HG03558 (cell line): ENCODE measurements around the gene ALMS1.
"Not testable (repeated sequence)": the region's sequence is repeated elsewhere in the genome, so short reads cannot be mapped to it uniquely, and the experiment has no call there.

Source experiments
- ATAC-seq: cut with Tn5 transposase; IDR thresholded peaks from one replicate; pipeline ENCODE4 v1.9.1; 2021; ENCODE audit warnings: moderate number of reproducible peaks; ENCODE audit not compliant: unreplicated experiment; ENCODE audit errors: extremely low read depth

Gene ALMS1

DNA sequence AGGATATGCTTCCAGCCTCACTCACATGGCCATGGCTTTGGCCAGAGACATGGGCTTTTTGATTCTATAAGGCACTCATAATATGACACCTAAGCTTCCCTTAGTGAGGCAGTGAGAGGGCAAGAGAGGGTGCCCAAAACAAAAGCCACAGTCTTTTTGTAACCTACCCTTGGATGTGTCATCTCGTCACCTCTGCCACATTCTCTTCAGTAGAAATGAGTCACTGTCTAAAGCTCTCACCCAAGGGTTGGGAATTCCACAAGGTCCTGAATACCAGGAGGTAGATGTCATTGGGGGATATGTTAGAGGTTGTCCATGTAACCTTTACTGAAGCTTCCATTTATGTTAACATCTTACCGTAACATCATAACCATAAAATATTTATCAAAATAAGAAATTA is 108.4 kb downstream of the ALMS1 start:
- ATAC-seq, result no peak

DNA sequence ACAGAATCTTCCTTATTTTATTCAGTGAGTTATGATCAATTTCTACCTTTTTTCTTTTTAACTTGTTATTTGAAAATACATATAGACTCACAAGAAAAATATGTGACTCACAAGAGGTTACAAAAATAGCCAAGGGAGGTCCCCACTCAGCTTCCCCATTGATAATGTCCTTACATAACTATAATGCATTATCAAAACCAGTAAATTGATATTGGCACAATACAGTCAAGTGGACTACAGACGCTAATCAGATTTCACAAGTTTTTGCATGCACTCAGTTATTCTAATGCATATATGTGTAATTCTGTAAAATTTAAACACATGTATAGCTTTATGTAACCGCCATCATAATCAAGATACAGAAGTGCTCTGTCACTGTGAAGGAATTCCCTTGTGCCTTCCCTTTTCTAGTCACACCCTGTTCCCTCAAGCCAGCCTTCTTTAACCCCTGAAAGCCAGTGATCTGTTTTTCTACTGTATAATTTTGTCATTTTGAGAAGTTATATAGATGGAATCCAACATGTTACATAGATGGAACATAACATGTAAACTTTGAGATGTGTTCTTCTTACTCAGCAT is 118.4 kb downstream of the ALMS1 start:
- no peak for ATAC-seq

DNA sequence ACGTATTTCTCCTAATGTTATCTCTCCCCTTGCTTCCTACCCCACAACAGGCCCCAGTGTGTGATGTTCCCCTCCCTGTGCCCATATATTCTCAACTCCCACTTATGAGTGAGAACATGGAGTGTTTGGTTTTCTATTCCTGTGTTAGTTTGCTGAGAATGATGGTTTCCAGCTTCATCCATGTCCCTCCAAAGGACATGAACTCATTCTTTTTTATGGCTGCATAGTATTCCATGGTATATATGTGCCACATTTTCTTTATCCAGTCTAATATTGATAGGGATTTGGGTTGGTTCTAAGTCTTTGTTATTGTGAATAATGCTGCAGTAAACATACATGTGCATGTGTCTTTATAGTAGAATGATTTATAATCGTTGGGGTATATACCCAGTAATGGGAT is 119.2 kb downstream of the ALMS1 start:
- not testable (repeated sequence) for ATAC-seq

DNA sequence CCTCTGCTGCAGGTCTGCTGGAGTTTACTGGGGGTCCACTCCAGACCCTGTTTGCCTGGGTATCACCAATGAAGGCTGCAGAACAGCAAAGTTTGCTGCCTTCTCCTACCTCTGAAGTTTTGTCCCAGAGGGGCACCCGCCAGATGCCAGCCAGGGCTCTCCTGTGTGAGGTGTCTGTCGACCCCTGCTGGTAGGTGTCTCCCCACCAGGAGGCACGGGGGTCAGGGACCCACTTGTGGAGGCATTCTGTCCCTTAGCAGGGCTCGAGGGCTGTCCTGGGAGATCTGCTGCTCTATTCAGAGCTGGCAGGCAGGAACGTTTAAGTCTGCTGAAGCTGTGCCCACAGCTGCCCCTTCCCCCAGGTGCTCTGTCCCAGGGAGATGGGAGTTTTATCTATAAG is 124.8 kb downstream of the ALMS1 start:
- ATAC-seq, result not testable (repeated sequence)

DNA sequence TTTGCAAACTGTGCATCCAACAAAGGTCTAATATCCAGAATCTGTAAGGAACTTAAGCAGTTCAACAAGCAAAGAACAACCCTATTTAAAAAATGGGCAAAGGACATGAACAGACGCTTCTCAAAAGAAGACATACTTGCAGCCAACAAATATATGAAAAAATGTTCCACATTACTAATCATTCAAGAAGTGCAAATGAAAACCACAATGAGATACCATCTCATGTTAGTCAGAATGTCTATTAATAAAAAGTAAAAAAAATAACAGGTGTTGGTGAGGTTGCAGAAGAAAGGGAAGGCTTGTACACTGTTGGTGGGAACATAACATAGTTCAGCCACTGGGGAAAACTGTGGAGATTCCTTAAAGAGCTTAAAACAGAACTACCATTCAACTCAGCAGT is 130.4 kb downstream of the ALMS1 start:
- no peak for ATAC-seq

DNA sequence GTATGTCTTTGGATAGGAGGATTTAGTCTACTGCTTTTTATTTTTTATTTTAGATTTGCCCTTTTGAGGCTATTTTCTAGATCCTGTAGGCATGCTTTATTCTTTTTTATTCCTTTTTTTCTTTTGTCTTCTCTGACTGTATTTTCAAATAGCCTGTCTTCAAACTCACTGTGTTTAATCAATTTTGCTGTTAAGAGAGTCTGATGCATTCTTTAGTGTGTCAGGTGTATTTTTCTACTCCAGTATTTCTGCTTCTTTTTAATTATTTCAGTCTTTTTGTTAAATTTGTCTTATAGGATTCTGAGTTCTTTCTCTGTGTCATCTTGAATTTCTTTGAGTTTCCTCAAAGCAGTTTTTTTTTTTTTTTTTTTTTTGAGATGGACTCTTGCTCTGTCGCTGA is 143.1 kb downstream of the ALMS1 start:
- no peak for ATAC-seq

DNA sequence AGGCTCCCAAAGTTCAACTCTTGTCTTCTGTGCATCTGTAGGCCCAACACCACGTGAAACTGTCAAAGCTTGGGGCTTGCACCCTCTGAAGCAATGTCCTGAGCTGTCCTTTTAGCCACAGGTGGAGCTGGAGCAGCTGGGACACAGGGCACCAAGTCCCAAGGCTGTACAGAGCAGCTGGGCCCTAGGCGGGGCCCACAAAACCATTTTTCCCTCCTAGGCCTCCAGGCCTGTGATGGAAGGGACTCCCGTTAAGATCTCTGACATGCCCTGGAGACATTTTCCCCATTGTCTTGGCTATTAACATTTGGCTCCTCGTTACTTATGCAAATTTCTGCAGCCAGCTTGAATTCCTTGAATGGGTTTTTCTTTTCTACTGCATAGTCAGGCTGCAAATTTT is 145.1 kb downstream of the ALMS1 start:
- not testable (repeated sequence) for ATAC-seq

DNA sequence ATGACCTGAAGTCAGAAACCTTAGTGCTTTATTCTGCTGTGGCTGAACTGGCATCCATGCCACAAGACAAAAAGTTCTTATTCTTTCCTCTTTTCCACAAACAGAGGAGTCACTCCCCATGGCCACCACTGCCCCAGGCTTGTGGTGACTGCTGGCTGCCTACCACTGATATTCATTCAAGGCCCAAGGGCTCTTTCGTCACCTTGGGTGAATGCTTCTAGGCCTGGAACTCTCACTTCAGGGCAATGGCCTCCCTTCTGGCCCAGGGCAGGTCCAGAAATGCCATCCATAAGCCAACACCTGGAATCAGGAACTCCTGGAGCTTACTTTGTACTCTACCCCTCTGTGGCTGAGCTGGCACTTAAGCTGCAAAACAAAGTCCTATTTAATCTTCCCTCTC is 146.7 kb downstream of the ALMS1 start:
- no peak for ATAC-seq

DNA sequence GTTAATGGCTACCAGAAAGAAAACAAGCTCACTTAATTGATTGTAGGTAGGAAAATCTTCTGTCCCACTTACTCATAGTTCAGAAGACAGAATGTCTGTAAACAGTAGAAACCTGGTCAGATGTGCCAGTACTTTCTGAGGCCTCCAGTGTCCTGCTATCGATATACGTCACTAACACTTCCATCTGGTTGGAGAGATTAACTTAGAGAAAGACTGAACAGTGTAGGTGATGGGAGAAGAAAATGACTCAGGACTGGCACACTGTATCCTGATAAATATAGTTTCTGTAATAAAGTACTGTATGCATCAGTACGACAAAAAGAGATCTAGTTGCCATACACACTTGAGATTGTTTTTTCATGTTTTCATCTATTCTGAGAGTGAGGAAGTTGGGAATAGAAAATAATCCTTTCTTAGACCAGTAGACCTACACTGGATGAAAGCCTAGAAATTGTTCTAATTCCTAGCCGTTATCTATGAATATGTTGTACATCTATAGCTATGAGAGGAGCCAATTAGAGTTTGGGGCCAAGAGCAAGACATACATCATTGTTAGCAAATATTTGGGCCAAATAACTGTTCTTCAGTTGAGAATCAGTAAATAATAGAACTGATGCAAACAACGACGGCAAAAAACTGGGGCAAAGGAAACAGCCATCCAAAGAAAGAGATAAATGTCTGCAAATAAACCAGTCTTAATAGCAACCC is 150.7 kb downstream of the ALMS1 start:
- no peak for ATAC-seq

DNA sequence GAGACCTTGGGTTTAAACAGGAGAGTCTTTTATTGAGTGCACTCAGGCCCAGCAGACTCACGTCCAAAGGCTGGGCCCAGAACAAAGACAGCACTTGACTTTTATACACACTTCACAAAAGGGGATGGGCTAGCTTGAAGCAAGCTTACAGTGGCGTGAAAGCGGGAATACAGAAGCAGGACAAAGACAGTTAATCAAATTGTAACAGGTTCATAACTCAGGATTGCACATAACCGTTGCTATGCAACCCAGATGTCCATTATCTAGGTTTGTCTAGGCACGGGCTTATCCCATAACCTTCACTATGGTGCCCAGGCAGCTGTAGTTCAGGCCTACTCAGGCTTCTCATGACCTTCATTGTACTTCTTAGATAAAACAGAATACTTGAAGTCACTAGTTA is 175.2 kb downstream of the ALMS1 start:
- not testable (repeated sequence) for ATAC-seq

DNA sequence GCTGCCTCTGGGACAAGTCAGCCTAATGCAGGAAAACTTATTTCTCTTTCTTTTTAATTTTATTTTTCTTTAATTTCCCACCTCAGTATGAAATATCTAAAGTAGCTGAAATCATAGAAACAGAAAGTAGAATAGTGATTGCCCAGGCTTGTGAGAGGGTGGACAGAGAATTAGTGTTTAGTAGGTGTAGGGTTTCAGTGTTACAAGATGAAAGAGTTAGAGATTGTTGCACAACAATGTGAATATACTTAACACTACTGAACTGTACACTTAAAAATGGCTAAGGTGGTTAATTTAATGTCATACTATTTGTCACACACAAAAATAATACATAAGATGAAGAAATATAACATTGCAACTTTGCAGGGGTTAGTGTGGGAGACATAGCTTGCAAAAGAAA is 175.8 kb downstream of the ALMS1 start:
- no peak for ATAC-seq

DNA sequence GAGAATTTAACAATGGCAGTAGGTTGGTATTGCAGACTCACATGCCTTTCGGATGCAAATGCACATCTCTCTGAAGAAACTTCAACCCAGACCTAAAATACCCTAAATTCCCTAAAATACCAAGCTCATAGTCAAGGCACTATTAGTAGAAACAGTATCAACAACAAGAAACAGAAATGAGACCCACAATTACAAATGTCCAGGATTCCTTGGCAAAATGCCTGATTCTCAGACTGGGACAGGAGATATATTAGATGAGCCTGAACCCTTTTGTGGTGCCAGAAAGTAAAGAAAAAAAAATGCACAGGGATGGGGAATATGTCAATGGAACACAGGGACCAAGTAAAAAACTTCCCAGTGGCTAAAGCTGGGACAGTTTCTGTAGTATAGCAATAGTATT is 179.3 kb downstream of the ALMS1 start:
- no peak for ATAC-seq

DNA sequence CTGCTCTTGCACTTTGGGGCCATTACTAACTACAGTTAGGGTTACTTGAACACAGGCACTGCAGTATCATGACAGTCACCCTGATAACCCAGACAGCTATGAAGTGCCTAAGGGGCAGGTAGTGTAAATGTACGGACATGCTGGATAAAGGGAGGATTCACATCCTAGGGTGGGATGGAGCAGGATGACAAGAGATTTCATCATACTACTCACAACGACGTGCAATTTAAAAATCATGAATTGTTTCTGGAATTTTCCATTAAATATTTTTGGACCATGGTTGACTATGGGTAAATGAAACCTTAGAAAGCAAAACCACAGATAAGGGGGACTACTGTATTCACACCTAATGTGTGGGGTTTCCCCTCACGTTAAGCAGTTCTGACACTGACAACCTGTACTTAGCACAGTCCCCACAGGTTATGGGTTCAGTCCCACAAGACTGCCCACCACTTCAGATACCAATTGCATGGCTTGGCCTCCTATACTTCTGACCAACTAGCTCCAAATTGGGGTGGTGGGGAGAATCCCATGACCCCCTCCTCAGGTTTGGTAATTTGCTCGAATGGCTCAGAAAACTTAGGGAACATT is 180.7 kb downstream of the ALMS1 start:
- ATAC-seq, result no peak

DNA sequence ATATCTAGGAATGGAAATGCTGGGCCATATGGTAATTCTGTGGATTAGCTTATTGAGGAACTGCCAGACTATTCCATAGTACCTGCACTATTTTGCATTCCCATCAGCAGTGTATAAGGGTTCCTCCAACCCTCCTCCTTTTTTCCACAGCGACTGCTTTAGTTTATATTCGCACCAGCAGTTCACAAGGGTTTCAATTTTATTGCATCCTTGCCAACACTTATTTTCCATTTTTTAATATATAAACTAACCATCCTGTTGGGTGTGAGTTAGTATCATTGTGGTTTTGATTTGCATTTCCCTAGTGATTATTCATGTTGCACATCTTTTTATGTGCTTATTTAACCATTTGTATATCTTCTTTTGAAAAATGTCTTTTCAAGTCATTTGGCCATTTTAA is 189.6 kb downstream of the ALMS1 start:
- no peak for ATAC-seq

DNA sequence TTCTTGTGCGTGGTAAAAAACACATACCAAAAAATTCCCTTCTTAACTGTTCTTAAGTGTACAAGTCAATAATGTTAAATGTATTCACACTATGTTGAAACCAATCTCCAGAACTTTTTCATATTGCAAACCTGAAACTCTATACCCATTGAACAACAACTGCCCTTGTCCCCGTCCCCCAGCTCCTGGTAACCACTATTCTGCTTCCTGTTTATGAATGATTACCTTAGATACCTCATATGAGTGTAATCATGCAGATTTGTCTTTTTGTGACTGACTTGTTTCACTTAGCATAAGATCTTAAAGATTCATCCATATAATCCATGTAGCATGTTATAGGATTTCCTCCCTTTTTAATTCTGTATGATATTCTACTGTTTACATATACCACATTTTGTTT is 196.7 kb downstream of the ALMS1 start:
- no peak for ATAC-seq

DNA sequence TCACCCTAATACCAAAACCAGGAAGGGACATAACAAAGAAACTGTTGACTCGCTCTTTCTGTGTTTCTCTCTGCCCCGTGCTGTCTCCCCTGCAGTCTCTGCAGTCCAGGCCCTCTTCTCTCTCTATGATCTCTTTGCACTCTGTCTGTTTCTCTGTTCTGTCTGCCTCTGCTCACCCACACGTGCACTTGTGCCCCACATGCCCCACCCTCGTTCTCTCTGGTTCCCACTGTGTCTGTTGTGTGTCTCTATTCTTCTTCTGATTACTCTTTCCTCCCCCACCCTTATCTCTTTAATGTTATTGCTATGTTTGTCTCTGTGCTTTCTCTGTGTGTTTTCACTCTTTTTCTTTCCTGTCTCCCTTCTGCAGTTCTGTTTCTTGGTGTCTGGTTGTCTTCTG is 202.5 kb downstream of the ALMS1 start:
- no peak for ATAC-seq

DNA sequence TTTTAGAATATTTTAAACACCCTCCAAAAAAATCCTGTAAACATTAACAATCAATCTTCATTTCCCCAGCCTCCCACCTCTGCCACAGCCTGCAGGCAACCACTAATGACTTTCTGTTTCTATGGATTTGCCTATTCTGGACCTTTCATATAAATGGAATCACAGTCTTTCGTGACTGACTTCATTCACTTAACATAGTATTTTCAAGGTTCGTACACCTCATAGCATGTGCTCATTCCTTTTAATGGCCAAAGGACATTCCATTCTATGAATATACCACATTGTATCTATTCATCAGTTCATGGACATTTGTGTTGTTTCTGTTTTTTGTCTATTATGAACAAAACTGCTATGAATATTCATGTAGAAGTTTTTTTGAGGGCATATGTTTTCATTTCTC is 208.0 kb downstream of the ALMS1 start:
- no peak for ATAC-seq

DNA sequence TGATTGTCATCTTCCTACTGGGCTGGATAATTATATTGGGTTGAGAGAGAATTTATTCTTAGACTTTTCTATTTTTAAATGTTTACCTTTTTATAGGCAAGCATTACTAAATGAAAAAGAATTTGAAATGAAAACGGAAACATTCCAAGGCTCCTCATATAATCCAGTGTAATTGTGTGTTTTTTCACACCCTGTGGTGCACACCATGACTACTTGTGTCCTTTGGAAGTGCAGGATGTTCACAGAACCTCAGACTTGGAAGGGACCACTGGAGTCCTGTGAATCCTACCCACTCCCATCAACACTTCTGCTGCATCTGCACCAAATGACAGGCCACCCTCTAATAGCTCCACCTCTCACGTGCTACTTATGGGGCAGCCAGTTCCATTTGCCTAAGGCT is 208.6 kb downstream of the ALMS1 start:
- no peak for ATAC-seq

DNA sequence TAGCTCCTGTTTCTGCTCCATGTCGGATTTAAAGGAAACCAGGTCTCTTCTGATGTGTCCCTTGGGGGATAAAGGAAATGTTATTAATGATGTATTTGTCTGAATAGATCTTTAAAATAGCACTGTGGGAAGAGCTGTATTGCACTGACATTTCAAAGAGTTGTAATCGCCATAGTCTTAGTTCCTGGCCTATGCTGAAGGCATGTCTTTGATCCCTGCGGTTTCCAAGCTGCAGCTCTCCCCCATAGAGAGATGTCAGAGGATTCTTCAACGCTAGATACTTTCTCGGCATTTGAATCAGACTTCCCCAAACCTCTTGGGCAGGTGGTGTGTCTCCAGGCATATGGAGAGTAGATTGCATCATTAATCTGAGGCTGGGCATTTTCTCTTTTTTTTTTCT is 216.1 kb downstream of the ALMS1 start:
- no peak for ATAC-seq

DNA sequence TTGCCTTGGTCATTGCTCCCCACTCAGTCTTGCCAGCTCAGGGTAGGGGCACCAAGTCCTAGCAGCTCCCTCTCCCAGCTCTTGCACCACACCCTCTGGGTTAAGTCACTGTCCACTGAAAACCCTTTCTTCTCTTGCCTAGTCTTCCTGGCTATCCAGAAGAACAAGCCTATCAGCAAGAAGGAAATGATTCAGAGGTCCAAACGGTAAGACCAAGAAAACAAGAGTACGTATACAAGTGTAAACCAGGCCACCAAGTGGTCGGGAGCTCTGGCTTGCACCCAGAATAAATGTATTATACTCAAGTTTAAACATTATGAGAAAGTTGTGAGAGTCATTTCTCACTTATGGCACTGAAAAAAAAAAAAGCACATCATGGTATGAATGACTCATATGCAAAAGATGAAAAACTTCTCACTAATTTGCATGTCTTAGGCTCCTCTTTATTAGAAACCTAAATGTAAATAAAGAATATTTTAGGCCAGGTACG is 217.5 kb downstream of the ALMS1 start:
- ATAC-seq, result peak; percentile 68

DNA sequence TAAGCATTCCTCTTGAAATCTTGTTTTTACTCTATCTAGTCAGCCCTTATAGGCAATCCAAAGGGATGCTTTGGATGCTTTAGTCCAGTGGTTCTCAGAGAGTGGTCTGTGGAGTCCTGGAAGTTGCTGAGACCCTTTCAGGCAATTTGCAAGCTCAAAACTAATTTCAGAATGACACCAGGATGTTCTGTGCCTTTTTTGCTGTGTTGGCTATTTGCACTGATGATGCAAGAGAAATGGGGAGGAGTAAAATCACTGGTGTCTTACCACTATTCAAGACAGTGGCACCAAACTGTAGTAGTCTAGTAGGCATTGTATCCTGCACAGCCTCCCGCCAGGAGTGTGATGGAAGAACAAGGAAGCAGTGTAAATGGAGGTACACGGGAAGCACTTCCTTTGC is 219.0 kb downstream of the ALMS1 start:
- not testable (repeated sequence) for ATAC-seq

DNA sequence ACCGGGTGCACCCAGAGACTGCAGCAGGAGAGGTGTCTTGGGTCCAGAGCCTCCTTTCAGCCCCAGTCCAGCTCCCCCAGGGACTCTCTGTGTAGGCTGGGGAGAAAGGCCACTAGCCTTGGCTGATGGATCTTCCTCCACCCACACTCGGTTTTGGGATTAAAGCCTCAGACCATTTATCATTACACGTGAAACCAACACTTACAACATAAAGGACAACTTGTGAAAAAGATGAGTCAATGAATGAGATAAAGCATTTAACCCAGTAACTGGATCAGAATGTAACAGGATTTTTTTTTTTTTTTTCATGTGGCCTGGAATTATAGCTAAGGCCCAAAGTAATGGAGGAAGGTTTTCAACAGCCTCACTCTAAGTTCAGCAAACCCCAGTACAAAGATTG is 224.5 kb downstream of the ALMS1 start:
- ATAC-seq, result no peak
